Calu3 (cell line): ENCODE measurements around the gene NAB2. TPM values are rescaled to one million over a fixed set of nuclear protein-coding genes. Genes with fewer than 3 reads are reported as not detected.

Experiments
- BruUV-seq: library from RNA; stranded (reverse); fragments of 400-500 nt; replicated peaks from 2 replicates; lab custom pipeline; 2021; lab: Mats Ljungman, UMichigan
- CTCF ChIA-PET: fragments of 300-600 bp; sonication (Branson Sonifier 250); formaldehyde crosslinking; loops from one replicate; lab custom pipeline; 2022; ENCODE audit warnings: antibody characterized with exemption; lab: Charles Lee
- DNase-seq: peaks from one replicate; pipeline ENCODE4 v3.0.0; 2022
- H3K27ac Mint-ChIP-seq: one replicate; pipeline ENCODE4 v1.8.0; 2022; ENCODE audit warnings: mixed read lengths; ENCODE audit not compliant: unreplicated experiment
- H3K27me3 Mint-ChIP-seq: one replicate; pipeline ENCODE4 v1.8.0; 2022; ENCODE audit warnings: mixed read lengths; ENCODE audit not compliant: unreplicated experiment
- H3K36me3 Mint-ChIP-seq: one replicate; pipeline ENCODE4 v1.8.0; 2022; ENCODE audit warnings: mild to moderate bottlenecking, moderate library complexity, mixed read lengths; ENCODE audit not compliant: insufficient read depth, unreplicated experiment
- H3K4me1 Mint-ChIP-seq: one replicate; pipeline ENCODE4 v1.8.0; 2022; ENCODE audit warnings: mild to moderate bottlenecking, low read depth, mixed read lengths; ENCODE audit not compliant: unreplicated experiment
- H3K4me3 Mint-ChIP-seq: one replicate; pipeline ENCODE4 v1.8.0; 2022; ENCODE audit warnings: mild to moderate bottlenecking, low read depth, moderate library complexity, mixed read lengths; ENCODE audit not compliant: unreplicated experiment
- H3K9me3 Mint-ChIP-seq: one replicate; pipeline ENCODE4 v1.8.0; 2022; ENCODE audit warnings: low read depth, mixed read lengths; ENCODE audit not compliant: unreplicated experiment
- intact Hi-C: fragments of 100-400 bp; cut with micrococcal nuclease; formaldehyde crosslinking; loops from one replicate; pipeline ENCODE4 v1.10.0; 2022; ENCODE audit not compliant: unreplicated experiment
- total RNA-seq: library from RNA; stranded (reverse); gene quantifications from 2 replicates; pipeline ENCODE4 v1.2.3, GENCODE V29; 2022
- TF ChIP-seq, protein P1 (sequence below): fragments of 200-600 bp; IDR thresholded peaks from one replicate; pipeline ENCODE4 v1.8.0; 2022; ENCODE audit warnings: antibody characterized with exemption; ENCODE audit not compliant: unreplicated experiment

Gene NAB2
- total RNA-seq, 1 experiment from 2014 or later = 21.3 TPM

- Mint-ChIP-seq H3K9me3 (no peaks in the 10 kb centered on the region), H3K4me1 (peaks cover 48% of the 10 kb centered on the region), H3K27ac (no peak overlapping the region), H3K27me3 (no peaks in the 10 kb centered on the region), H3K36me3 (peaks cover 94% of the 10 kb centered on the region), H3K4me3 (no peak overlapping the region)
- TF ChIP-seq, protein P1, sequence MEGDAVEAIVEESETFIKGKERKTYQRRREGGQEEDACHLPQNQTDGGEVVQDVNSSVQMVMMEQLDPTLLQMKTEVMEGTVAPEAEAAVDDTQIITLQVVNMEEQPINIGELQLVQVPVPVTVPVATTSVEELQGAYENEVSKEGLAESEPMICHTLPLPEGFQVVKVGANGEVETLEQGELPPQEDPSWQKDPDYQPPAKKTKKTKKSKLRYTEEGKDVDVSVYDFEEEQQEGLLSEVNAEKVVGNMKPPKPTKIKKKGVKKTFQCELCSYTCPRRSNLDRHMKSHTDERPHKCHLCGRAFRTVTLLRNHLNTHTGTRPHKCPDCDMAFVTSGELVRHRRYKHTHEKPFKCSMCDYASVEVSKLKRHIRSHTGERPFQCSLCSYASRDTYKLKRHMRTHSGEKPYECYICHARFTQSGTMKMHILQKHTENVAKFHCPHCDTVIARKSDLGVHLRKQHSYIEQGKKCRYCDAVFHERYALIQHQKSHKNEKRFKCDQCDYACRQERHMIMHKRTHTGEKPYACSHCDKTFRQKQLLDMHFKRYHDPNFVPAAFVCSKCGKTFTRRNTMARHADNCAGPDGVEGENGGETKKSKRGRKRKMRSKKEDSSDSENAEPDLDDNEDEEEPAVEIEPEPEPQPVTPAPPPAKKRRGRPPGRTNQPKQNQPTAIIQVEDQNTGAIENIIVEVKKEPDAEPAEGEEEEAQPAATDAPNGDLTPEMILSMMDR = no peak
- no TSS peak for BruUV-seq
- CTCF ChIA-PET = interaction anchor here (1.1 to 2.3 kb wide), 4 partner anchors 11 to 22 kb away, joined by 4 to 15 read pairs (median 5); partner anchors contain the start of genes NEMP1 and STAT6
- no peak for DNase-seq
- intact Hi-C loops = no loop called here
Observed at GRCh38 chr12:57091638-57092528, 3.0 kb downstream of the NAB2 start.

- intact Hi-C loops = no loop called here
- BruUV-seq = no TSS peak
- Mint-ChIP-seq H3K36me3 (peaks cover 92% of the 10 kb centered on the region), H3K27ac (no peak overlapping the region), H3K27me3 (no peaks in the 10 kb centered on the region), H3K4me1 (peaks cover 48% of the 10 kb centered on the region), H3K9me3 (no peaks in the 10 kb centered on the region), H3K4me3 (no peak overlapping the region)
- TF ChIP-seq, protein P1 = no peak
- CTCF ChIA-PET = interaction anchor here (1.1 to 2.3 kb wide), 4 partner anchors 10 to 23 kb away, joined by 4 to 15 read pairs (median 5); partner anchors contain the start of genes NEMP1 and STAT6
- DNase-seq = no peak
Observed at GRCh38 chr12:57092529-57092862, 3.6 kb downstream of the NAB2 start.

GRCh38 chr12:57092876-57093414, 4.0 kb downstream of the NAB2 start:
- BruUV-seq = no TSS peak
- intact Hi-C loops = loop anchor here (1.0 kb wide), 1 partner anchor 24 kb away; no protein-coding TSS in a partner anchor
- TF ChIP-seq, protein P1 = no peak
- no peak for DNase-seq
- Mint-ChIP-seq H3K27ac (no peak overlapping the region), H3K4me1 (peaks cover 46% of the 10 kb centered on the region), H3K27me3 (no peaks in the 10 kb centered on the region), H3K9me3 (no peaks in the 10 kb centered on the region), H3K36me3 (peaks cover 92% of the 10 kb centered on the region), H3K4me3 (peak overlapping the region; percentile 41)
- CTCF ChIA-PET = interaction anchor here (1.1 to 2.3 kb wide), 3 partner anchors 9 to 24 kb away, joined by 4 to 21 read pairs (median 15); partner anchors contain the start of gene STAT6

- BruUV-seq = no TSS peak
- intact Hi-C loops = loop anchor here (1.0 kb wide), 1 partner anchor 24 kb away; no protein-coding TSS in a partner anchor
- Mint-ChIP-seq H3K27me3 (no peaks in the 10 kb centered on the region), H3K4me3 (peak overlapping the region; percentile 41), H3K9me3 (no peaks in the 10 kb centered on the region), H3K4me1 (peaks cover 40% of the 10 kb centered on the region), H3K36me3 (peaks cover 91% of the 10 kb centered on the region), H3K27ac (peak overlapping the region; percentile 47)
- peak; percentile 78 for DNase-seq
- CTCF ChIA-PET = interaction anchor here (0.7 to 2.3 kb wide), 5 partner anchors 15 to 83 kb away, joined by 3 to 21 read pairs (median 3); partner anchors contain the start of gene STAT6
- TF ChIP-seq, protein P1 = peak; percentile 73
Observed at GRCh38 chr12:57093415-57094207, 4.7 kb downstream of the NAB2 start.
